ENCODE measurements around the gene ASCC1. TPM values are rescaled to one million over a fixed set of nuclear protein-coding genes. Genes with fewer than 3 reads are reported as not detected.

Gene ASCC1
- polyA plus RNA-seq, 1 donor (not counting 4 experiments of a cell fraction or from before 2014, with no cell fraction given) = 32.9 TPM

- Histone ChIP-seq H3K9ac (ENCODE audit: control insufficient read depth, extremely low read depth, insufficient read depth, low read length) (no peak overlapping the region), H2AFZ (ENCODE audit: control insufficient read depth, low read length) (no peak overlapping the region), H3K27me3 (ENCODE audit: control insufficient read depth, extremely low read depth, insufficient read depth, low read length) (no peaks in the 10 kb centered on the region), H3K9me3 (ENCODE audit: control insufficient read depth, low read depth, low read length) (no peaks in the 10 kb centered on the region), H3K27ac (ENCODE audit: control insufficient read depth, insufficient read depth, low read length) (no peak overlapping the region), H3K36me3 (ENCODE audit: control insufficient read depth in 2 of 2, extremely low read depth in 1 of 2, insufficient read depth in 2 of 2, low read length in 2 of 2) (no peaks in the 10 kb centered on the region), H3K4me1 (ENCODE audit: control insufficient read depth, extremely low read depth, insufficient read depth, low read length) (no peaks in the 10 kb centered on the region), H4K20me1 (ENCODE audit: control insufficient read depth, extremely low read depth, insufficient read depth, low read length) (no peaks in the 10 kb centered on the region), H3K4me2 (ENCODE audit: control insufficient read depth, extremely low read depth, insufficient read depth, low read depth, low read length) (no peak overlapping the region), H3K9me1 (ENCODE audit: control insufficient read depth, extremely low read depth, insufficient read depth, low read length) (no peaks in the 10 kb centered on the region), H3K4me3 (ENCODE audit: control insufficient read depth in 2 of 3, extremely low read depth in 1 of 3, insufficient read depth in 2 of 3, low read depth in 1 of 3, low read length in 3 of 3) (no peak overlapping the region), H3K79me2 (ENCODE audit: control insufficient read depth, insufficient read depth, low read length) (no peaks in the 10 kb centered on the region)
- FAIRE-seq (no peak), DNase-seq (ENCODE audit: low read depth, low spot score) (no peak)
- TF ChIP-seq EZH2 (IDR thresholded peaks at IDR 0.05; ENCODE audit: low read length) = no peak
- TF ChIP-seq CTCF (optimal IDR thresholded peaks at IDR 0.05 in 1 of 3, IDR thresholded peaks at IDR 0.05 in 1 of 3, conservative IDR thresholded peaks at IDR 0.05 in 1 of 3; ENCODE audit: extremely low read depth in 1 of 3, insufficient read depth in 2 of 3, low read length in 3 of 3) = no peak
- dilution Hi-C loops (cut with MboI; ENCODE audit: extremely low pct_ligation_motif_present, low sequenced_read_pairs) = no loop called here
Measured at GRCh38 chr10:72121389-72121788, 94.7 kb downstream of the ASCC1 start.

DNA sequence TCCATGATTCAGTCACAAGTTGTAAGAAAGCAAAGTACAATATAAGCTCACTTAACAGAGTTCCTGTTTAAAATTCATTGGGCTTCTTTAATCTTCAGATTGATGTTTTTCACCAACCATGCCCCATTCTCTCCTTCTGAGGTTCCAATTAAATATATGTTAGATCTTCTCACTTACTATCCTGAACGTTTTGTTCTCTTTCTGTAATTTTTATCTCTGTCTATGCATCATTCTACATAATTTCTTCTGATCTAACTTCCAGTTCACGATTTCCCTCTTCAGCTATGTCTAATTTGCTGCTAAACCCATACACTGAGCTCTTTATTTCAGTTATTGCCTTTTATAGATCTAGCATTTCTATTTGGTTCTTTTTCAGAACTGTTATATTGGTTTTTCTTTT is 99.7 kb downstream of the ASCC1 start:
- TF ChIP-seq EZH2 (IDR thresholded peaks at IDR 0.05; ENCODE audit: low read length) (no peak), CTCF (optimal IDR thresholded peaks at IDR 0.05 in 1 of 3, IDR thresholded peaks at IDR 0.05 in 1 of 3, conservative IDR thresholded peaks at IDR 0.05 in 1 of 3; ENCODE audit: extremely low read depth in 1 of 3, insufficient read depth in 2 of 3, low read length in 3 of 3) (no peak)
- no peaks in the 10 kb centered on the region for H3K36me3 ChIP-seq (ENCODE audit: control insufficient read depth in 2 of 2, extremely low read depth in 1 of 2, insufficient read depth in 2 of 2, low read length in 2 of 2)
- no peak for FAIRE-seq

More for the DNA sequence above, 99.7 kb downstream of the ASCC1 start:
- Histone ChIP-seq H3K4me2 (ENCODE audit: control insufficient read depth, extremely low read depth, insufficient read depth, low read depth, low read length) (no peak overlapping the region), H3K9me1 (ENCODE audit: control insufficient read depth, extremely low read depth, insufficient read depth, low read length) (no peaks in the 10 kb centered on the region), H3K4me3 (ENCODE audit: control insufficient read depth in 2 of 3, extremely low read depth in 1 of 3, insufficient read depth in 2 of 3, low read depth in 1 of 3, low read length in 3 of 3) (no peak overlapping the region), H3K27ac (ENCODE audit: control insufficient read depth, insufficient read depth, low read length) (no peak overlapping the region), H3K9ac (ENCODE audit: control insufficient read depth, extremely low read depth, insufficient read depth, low read length) (no peak overlapping the region), H2AFZ (ENCODE audit: control insufficient read depth, low read length) (no peak overlapping the region), H3K9me3 (ENCODE audit: control insufficient read depth, low read depth, low read length) (no peaks in the 10 kb centered on the region), H3K79me2 (ENCODE audit: control insufficient read depth, insufficient read depth, low read length) (no peaks in the 10 kb centered on the region), H4K20me1 (ENCODE audit: control insufficient read depth, extremely low read depth, insufficient read depth, low read length) (no peaks in the 10 kb centered on the region), H3K4me1 (ENCODE audit: control insufficient read depth, extremely low read depth, insufficient read depth, low read length) (no peaks in the 10 kb centered on the region), H3K27me3 (ENCODE audit: control insufficient read depth, extremely low read depth, insufficient read depth, low read length) (no peaks in the 10 kb centered on the region)
- no peak for DNase-seq (ENCODE audit: low read depth, low spot score)
- dilution Hi-C loops (cut with MboI; ENCODE audit: extremely low pct_ligation_motif_present, low sequenced_read_pairs) = no loop called here

Data from keratinocyte (primary cell).